ENCODE measurements around the gene HRNR.

GRCh38 chr1:152191711-152192110 lies 32.3 kb downstream of the HRNR start:
- TF ChIP-seq CTCF (IDR thresholded peaks at IDR 0.05) (no peak), POLR2A (IDR thresholded peaks at IDR 0.05) (no peak)

Measured in body of pancreas (tissue), 4 donors.